ENCODE data around the gene LTF.
"Not testable (repeated sequence)": the region's sequence is repeated elsewhere in the genome, so short reads cannot be mapped to it uniquely, and the experiment has no call there.

Gene LTF

DNA sequence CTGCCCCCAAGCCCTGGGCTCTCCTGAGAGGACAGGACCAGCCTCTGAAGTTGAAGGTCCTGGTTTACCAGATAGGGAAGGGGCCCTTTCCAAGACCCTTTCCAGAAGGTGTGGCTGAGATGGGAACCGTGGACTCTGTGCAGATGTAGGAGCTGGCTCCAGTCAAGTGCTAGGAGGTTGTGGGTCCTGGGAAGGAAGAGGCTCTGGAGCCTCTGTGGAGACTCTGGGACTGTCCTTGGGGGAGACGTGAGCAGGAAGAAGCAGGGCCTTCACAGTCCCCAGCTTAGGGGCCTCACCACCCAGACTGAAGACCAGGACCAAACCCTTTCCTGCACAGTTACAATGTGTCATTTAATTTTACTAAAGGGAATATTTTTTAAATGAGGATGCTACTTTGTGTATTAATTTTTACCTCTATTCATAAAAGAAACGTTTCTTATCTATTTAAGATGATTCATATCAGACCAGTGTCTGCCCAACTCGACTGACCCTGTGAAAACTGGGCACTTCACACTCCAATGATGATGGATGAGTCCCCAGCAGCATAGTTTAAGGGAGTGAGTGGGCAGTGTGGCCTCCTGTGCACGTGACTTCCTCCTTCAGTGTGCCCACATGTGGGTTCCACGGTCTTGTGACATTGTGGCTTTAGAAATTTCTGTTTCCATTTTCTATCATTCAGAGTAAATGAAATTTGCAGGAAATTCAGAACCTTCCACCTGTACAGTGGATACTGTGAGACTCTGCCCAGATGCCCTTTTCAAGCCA is 68.8 kb downstream of the LTF start:
- FAIRE-seq (no peak), DNase-seq (ENCODE audit: low spot score) (no peak)

DNA sequence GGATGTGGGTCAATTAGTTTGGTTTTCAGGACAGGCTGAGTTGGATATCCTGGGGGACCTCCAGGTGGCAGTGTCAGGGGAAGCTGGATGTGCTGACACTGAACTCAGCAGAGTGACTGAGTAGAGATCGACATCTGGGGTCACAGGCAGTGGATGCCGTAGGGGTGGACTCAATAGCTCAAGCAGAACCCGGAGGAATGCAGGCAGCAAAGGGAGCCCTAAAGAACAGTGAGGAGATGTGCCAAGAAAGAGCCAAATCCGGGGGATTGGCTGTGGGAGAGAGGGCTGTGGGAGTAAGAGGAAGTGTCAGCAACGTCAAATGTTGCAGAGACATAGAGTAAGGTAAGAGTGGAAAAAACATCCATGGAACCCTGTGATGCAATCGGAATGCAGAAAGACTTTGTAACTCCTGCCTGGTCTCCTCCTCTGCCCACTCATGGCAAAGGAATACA is 69.5 kb downstream of the LTF start:
- DNase-seq (ENCODE audit: low spot score) (no peak), FAIRE-seq (no peak)

DNA sequence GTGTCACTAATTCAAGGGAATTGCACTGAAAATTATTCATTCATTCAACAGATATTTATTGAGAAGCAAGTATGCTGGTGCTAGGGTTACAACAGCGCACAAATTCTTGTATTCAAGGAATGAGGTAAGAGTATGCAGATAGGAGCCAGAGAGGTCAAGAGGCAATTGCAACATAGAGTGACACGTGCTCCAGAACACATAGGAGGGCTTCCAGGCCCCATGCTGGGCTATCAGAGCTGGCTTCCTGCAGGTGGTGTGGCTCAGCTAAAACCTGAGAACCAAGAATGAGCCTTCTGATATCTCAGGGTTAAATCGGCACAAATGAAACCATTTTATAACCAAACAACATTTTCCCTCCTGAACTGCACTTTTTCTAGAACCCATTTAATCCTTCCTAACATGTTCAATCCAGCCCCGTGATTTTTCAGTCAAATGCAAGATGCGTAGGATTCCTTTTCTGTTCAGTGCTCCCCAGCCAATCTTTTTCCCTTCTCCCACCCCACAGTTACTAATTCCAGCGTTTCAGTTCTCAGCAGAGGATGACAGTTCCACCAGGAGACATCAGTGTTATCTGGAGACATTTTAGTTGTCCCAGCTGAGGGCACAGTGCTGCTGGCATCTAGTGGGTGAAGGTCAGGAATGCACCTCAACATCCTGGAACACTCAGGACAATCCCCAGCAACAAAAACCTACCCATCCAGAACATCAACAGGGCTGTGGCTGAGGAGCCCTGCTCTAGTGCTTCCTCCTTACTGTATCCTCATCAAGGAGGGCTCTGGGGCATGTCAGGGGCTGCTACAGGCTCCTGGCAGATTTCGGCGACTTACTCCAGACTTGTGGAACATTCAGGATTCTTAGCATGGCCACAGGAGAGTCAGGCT is 70.9 kb downstream of the LTF start:
- DNase-seq (ENCODE audit: low spot score), result no peak

DNA sequence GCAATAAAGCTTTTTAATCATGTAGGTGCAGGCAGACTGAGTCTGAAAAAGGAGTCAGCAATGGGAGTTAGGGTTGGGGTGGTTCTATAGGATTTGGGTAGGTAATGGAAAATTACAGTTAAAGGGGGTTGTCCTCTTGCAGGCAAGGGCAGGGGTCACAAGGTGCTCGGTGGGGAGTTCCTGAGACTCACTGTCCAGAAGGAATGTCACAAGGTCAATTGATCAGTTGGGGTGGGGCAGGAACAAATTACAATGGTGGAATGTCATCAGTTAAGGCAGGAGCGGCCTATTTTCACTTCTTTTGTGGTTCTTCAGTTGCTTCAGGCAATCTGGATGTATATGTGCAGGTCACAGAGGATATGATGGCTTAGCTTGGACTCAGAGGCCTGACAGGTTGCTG is 71.7 kb downstream of the LTF start:
- FAIRE-seq, result no peak
- DNase-seq (ENCODE audit: low spot score), result no peak

More for the DNA sequence above, 70.9 kb downstream of the LTF start:
- FAIRE-seq, result no peak

DNA sequence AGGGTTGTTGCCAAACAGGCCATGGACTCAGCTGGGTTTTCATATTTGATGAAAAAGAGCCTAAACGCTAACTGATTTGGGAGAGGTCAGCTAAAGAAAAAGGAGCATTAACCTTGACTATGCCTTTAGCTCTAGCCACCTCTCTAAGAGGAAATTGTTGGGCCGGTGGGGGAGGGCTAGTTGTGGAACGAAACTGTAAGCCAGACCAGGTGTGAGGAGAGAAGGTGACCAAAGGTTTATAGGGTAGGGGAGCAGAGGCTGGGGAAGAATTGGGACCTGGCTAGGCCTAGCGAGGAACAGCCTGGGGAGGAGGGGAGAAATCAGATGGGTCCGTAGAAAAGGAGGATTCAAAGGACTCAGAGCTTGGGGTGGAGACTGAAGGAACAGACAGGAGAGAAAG is 73.2 kb downstream of the LTF start:
- not testable (repeated sequence) for DNase-seq (ENCODE audit: low spot score); FAIRE-seq

DNA sequence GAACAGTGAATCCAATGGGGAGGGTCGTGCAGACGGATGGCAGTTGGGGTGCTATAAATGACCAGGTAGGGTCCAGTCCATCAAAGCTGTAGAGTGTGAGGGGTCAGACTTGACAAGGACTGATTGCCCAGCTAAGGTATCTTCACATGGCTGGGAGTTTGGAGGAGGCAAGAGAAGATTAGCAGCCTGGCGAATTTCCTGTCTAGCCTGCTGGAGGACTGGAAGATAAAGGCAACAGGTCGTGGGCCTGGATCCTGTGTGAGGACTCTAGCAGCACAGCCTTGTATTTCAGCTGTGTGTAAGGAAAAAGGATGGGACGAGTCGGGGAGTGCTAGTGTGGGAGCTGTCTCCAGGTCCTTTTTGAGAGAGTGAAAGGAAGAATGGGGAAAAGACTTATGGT is 75.4 kb downstream of the LTF start:
- no peak for FAIRE-seq
- no peak for DNase-seq (ENCODE audit: low spot score)

DNA sequence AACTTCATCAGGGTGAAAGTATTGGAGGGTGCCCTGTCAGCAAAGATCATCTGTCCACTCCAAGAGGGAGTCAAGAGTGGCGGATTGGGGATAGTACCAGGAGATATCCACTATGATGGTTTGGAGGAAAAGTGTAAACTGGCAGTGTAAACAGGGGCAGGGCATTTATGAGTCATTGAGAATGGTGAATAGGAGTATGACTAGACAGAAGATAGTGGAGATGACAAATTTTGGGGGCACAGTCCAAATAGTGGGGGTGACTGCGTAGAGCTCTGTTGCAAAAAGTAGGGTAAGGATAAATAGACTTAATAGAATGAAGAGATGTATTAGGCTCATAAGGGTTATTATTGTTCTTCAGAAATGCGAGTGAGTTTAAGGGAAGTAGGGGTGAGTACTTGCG is 75.9 kb downstream of the LTF start:
- DNase-seq (ENCODE audit: low spot score); FAIRE-seq: not testable (repeated sequence)

DNA sequence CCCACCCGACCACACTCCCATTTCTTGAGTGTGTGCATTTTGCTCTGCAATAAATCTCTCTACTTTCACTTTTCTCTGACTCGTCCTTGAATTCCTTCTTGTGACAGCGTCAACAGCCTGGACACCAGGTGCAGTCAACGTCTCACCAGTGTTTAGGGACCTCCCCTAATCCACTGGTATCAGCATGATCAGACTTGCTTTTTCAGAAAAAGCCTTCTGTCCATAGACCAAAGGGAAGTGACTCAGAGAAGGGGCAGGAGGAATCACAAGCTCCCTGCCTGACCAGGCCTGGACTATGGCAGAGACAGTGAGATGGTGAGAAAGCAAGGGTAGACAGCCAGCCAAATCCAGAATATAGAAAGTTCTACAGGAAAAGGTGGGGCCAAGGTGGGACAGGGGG is 78.5 kb downstream of the LTF start:
- DNase-seq (ENCODE audit: low spot score) (peak; percentile 82), FAIRE-seq (peak; percentile 75)
